IMR-90 (cell line): ENCODE measurements around the gene AKAP12. TPM values are rescaled to one million over a fixed set of nuclear protein-coding genes. Genes with fewer than 3 reads are reported as not detected.

Experiments
- ATAC-seq: fragments of 200-7000 bp; cut with Tn5 transposase; 2 replicates; pipeline ENCODE4 v1.9.1; 2020; ENCODE audit warnings: low read depth, mild to moderate bottlenecking, moderate library complexity
- BruUV-seq: library from RNA; stranded (reverse); fragments of 400-500 nt; replicated peaks from 2 replicates; lab custom pipeline; 2021; lab: Mats Ljungman, UMichigan
- CTCF ChIA-PET: fragments of 300-600 bp; formaldehyde crosslinking; extraction: SDS; loops from one replicate; lab custom pipeline; 2021; ENCODE audit warnings: antibody characterized with exemption; lab: Yijun Ruan, JAX
- POLR2A ChIA-PET: fragments of 300-600 bp; sonication (Branson Sonifier 250); formaldehyde crosslinking; loops from one replicate; lab custom pipeline; 2022; ENCODE audit warnings: antibody characterized with exemption; ENCODE audit not compliant: unreplicated experiment; lab: Charles Lee
- DNase-seq: peaks from one replicate; pipeline ENCODE4 v3.0.0; 2013
- H2AFZ ChIP-seq: replicated peaks from 2 replicates; pipeline ENCODE3; 2013; ENCODE audit warnings: low read length, mild to moderate bottlenecking; ENCODE audit not compliant: poor library complexity
- H2AK5ac ChIP-seq: 2 replicates; pipeline ENCODE4 v1.6.1; 2013; ENCODE audit warnings: low read depth, low read length, inconsistent platforms
- H2AK9ac ChIP-seq: replicated peaks from 2 replicates; pipeline ENCODE3; 2013; ENCODE audit warnings: mild to moderate bottlenecking, low read depth, low read length, moderate library complexity; ENCODE audit not compliant: poor library complexity
- H2BK120ac ChIP-seq: 2 replicates; pipeline ENCODE4 v1.6.1; 2013; ENCODE audit warnings: low read depth, low read length, inconsistent platforms
- H2BK15ac ChIP-seq: 3 replicates; pipeline ENCODE4 v1.6.1; 2013; ENCODE audit warnings: low read depth, low read length, inconsistent platforms
- H2BK20ac ChIP-seq: 2 replicates; pipeline ENCODE4 v1.6.1; 2013; ENCODE audit warnings: low read depth, mild to moderate bottlenecking, inconsistent platforms, low read length, moderate library complexity
- H2BK5ac ChIP-seq: 2 replicates; pipeline ENCODE4 v1.6.1; 2013; ENCODE audit warnings: mild to moderate bottlenecking, low read depth, low read length, inconsistent platforms; ENCODE audit not compliant: poor library complexity, severe bottlenecking
- H3K14ac ChIP-seq: replicated peaks from 2 replicates; pipeline ENCODE4 v1.6.1; 2013; ENCODE audit warnings: low read depth, low read length, inconsistent platforms
- H3K18ac ChIP-seq: 2 replicates; pipeline ENCODE4 v1.6.1; 2013; ENCODE audit warnings: low read depth, low read length, control low read depth
- H3K23ac ChIP-seq: 2 replicates; pipeline ENCODE4 v1.6.1; 2013; ENCODE audit warnings: low read depth, low read length, inconsistent platforms
- H3K27ac ChIP-seq: 2 replicates; pipeline ENCODE4 v1.5.1; 2013; ENCODE audit warnings: mild to moderate bottlenecking, control low read depth, low read length; ENCODE audit not compliant: insufficient read depth
- H3K27me3 ChIP-seq: 2 replicates; pipeline ENCODE4 v1.6.1; 2013; ENCODE audit warnings: low read length; ENCODE audit not compliant: control insufficient read depth, insufficient read depth
- H3K36me3 ChIP-seq: 2 replicates; pipeline ENCODE4 v1.6.1; 2013; ENCODE audit warnings: low read length, mixed read lengths; ENCODE audit not compliant: control insufficient read depth, insufficient read depth
- H3K4ac ChIP-seq: 2 replicates; pipeline ENCODE4 v1.6.1; 2013; ENCODE audit warnings: low read depth, low read length, inconsistent platforms
- H3K4me1 ChIP-seq: 2 replicates; pipeline ENCODE4 v1.6.1; 2013; ENCODE audit warnings: low read length, mixed read lengths; ENCODE audit not compliant: control insufficient read depth, insufficient read depth
- H3K4me2 ChIP-seq: 2 replicates; pipeline ENCODE4 v1.6.1; 2013; ENCODE audit warnings: low read depth, mild to moderate bottlenecking, control low read depth, low read length, moderate library complexity
- H3K4me3 ChIP-seq: 2 replicates; pipeline ENCODE4 v1.5.1; 2013; ENCODE audit warnings: low read depth, mild to moderate bottlenecking, control low read depth, low read length, moderate library complexity; ENCODE audit not compliant: insufficient read depth
- H3K56ac ChIP-seq: 2 replicates; pipeline ENCODE4 v1.6.1; 2013; ENCODE audit warnings: low read length, inconsistent platforms; ENCODE audit not compliant: insufficient read depth; ENCODE audit errors: extremely low read depth
- H3K79me1 ChIP-seq, 2 experiments: 2 replicates each; pipeline ENCODE4 v1.6.1; 2013; ENCODE audit warnings: low read length in 2 of 2, inconsistent platforms in 1 of 2, low read depth in 1 of 2
- H3K9ac ChIP-seq: 2 replicates; pipeline ENCODE4 v1.6.1; 2013; ENCODE audit warnings: low read depth, low read length, control low read depth
- H3K9me1 ChIP-seq: 2 replicates; pipeline ENCODE4 v1.6.1; 2013; ENCODE audit warnings: low read length, inconsistent platforms; ENCODE audit not compliant: insufficient read depth
- H3K9me3 ChIP-seq: 2 replicates; pipeline ENCODE4 v1.6.1; 2013; ENCODE audit warnings: low read length; ENCODE audit not compliant: control insufficient read depth, insufficient read depth
- H4K20me1 ChIP-seq: 2 replicates; pipeline ENCODE4 v1.6.1; 2013; ENCODE audit warnings: low read length, inconsistent platforms; ENCODE audit not compliant: insufficient read depth
- H4K5ac ChIP-seq: 2 replicates; pipeline ENCODE4 v1.6.1; 2013; ENCODE audit warnings: mild to moderate bottlenecking, low read depth, low read length, control low read depth
- H4K8ac ChIP-seq, 2 experiments: 2 replicates each; pipeline ENCODE4 v1.6.1; 2013; ENCODE audit warnings: low read depth in 2 of 2, low read length in 2 of 2, control low read depth in 1 of 2, inconsistent platforms in 1 of 2
- H4K91ac ChIP-seq: 2 replicates; pipeline ENCODE4 v1.6.1; 2013; ENCODE audit warnings: low read depth, low read length, inconsistent platforms; ENCODE audit not compliant: insufficient read depth
- BHLHE40 ChIP-seq: fragments of 150-350 bp; IDR thresholded peaks from 2 replicates; pipeline ENCODE4 v1.6.1; 2016; ENCODE audit warnings: mild to moderate bottlenecking, low read depth, low read length
- CEBPB ChIP-seq: IDR thresholded peaks from 2 replicates; pipeline ENCODE4 v1.6.1; 2012; ENCODE audit warnings: low read depth, low read length, improper control_type of control experiment
- CHD1 ChIP-seq: IDR thresholded peaks from 2 replicates; pipeline ENCODE4 v1.6.1; 2012; ENCODE audit warnings: low read depth, low read length, improper control_type of control experiment
- CTCF ChIP-seq: conservative IDR thresholded peaks from 2 replicates; pipeline ENCODE4 v1.5.1; 2012; ENCODE audit warnings: mild to moderate bottlenecking, low read depth, low read length, improper control_type of control experiment
- FOS ChIP-seq: fragments of 150-350 bp; IDR thresholded peaks from 2 replicates; pipeline ENCODE4 v1.6.1; 2016; ENCODE audit warnings: low read depth, low read length
- MAFK ChIP-seq: IDR thresholded peaks from 2 replicates; pipeline ENCODE4 v1.6.1; 2012; ENCODE audit warnings: low read depth, low read length, improper control_type of control experiment
- MAZ ChIP-seq: IDR thresholded peaks from 2 replicates; pipeline ENCODE4 v1.6.1; 2012; ENCODE audit warnings: low read depth, mild to moderate bottlenecking, low read length, improper control_type of control experiment, moderate library complexity, borderline replicate concordance
- MXI1 ChIP-seq: IDR thresholded peaks from 2 replicates; pipeline ENCODE4 v1.6.1; 2012; ENCODE audit warnings: low read depth, mild to moderate bottlenecking, low read length, moderate library complexity, borderline replicate concordance
- NFE2L2 ChIP-seq: fragments of 150-350 bp; IDR thresholded peaks from 2 replicates; pipeline ENCODE4 v1.6.1; 2016; ENCODE audit warnings: low read depth, mild to moderate bottlenecking, low read length
- POLR2A ChIP-seq: IDR thresholded peaks from 2 replicates; pipeline ENCODE4 v1.6.1; 2012; ENCODE audit warnings: mild to moderate bottlenecking, low read depth, low read length
- RAD21 ChIP-seq: IDR thresholded peaks from 2 replicates; pipeline ENCODE4 v1.6.1; 2012; ENCODE audit warnings: low read length, improper control_type of control experiment
- SMC3 ChIP-seq: fragments of 150-350 bp; IDR thresholded peaks from 2 replicates; pipeline ENCODE4 v1.6.1; 2016; ENCODE audit warnings: low read depth, mild to moderate bottlenecking, antibody characterized with exemption, low read length, moderate library complexity
- WGBS, 2 experiments: methylation state at CpG; one replicate each; pipeline versions ENCODE4 v1.1.5 to v1.1.7; 2013; ENCODE audit warnings: missing lambda C conversion rate in 2 of 2; ENCODE audit not compliant: insufficient read length in 1 of 2; ENCODE audit errors: extremely low coverage in 2 of 2; 5-methylcytosine and 5-hydroxymethylcytosine counted together
- dilution Hi-C: fragments of 300-500 bp; cut with HindIII; formaldehyde crosslinking; loops from one replicate; pipeline ENCODE4 v1.14.3; 2018; ENCODE audit warnings: low sequenced_read_pairs; ENCODE audit not compliant: unreplicated experiment
- in situ Hi-C: fragments of 300-500 bp; cut with MboI; formaldehyde crosslinking; loops from 3 replicates; pipeline ENCODE4 v1.14.3; 2019; ENCODE audit warnings: low sequenced_read_pairs, inconsistent platforms, mixed read lengths
- intact Hi-C: fragments of 100-400 bp; cut with micrococcal nuclease; formaldehyde crosslinking; loops from 2 replicates; pipeline ENCODE4 v1.10.0; 2022
- polyA plus RNA-seq, 3 experiments: library from polyadenylated mRNA; depleted of rRNA; stranded (reverse); fragments of >200 nt; gene quantifications; 2 replicates each; pipeline ENCODE4 v1.2.3, GENCODE V29; 2012; ENCODE audit warnings: low replicate concordance in 1 of 3
- total RNA-seq: library from RNA; depleted of rRNA; stranded (reverse); fragments of >200 nt; gene quantifications from 2 replicates; pipeline ENCODE4 v1.2.3, GENCODE V29; 2012
- TF ChIP-seq, protein P1 (sequence below): fragments of 150-350 bp; IDR thresholded peaks from 2 replicates; pipeline ENCODE4 v1.6.1; 2017; ENCODE audit warnings: mild to moderate bottlenecking, antibody characterized with exemption, low read length, low read depth
- TF ChIP-seq, protein P2 (sequence below): fragments of 150-350 bp; IDR thresholded peaks from 2 replicates; pipeline ENCODE4 v1.6.1; 2016; ENCODE audit warnings: low read depth, mild to moderate bottlenecking, low read length, moderate library complexity, borderline replicate concordance

The AKAP12 gene
- total and polyA plus RNA-seq, 2 of the 4 experiments (the other 2 are of a cell fraction) = 56.0 to 118 TPM

DNA sequence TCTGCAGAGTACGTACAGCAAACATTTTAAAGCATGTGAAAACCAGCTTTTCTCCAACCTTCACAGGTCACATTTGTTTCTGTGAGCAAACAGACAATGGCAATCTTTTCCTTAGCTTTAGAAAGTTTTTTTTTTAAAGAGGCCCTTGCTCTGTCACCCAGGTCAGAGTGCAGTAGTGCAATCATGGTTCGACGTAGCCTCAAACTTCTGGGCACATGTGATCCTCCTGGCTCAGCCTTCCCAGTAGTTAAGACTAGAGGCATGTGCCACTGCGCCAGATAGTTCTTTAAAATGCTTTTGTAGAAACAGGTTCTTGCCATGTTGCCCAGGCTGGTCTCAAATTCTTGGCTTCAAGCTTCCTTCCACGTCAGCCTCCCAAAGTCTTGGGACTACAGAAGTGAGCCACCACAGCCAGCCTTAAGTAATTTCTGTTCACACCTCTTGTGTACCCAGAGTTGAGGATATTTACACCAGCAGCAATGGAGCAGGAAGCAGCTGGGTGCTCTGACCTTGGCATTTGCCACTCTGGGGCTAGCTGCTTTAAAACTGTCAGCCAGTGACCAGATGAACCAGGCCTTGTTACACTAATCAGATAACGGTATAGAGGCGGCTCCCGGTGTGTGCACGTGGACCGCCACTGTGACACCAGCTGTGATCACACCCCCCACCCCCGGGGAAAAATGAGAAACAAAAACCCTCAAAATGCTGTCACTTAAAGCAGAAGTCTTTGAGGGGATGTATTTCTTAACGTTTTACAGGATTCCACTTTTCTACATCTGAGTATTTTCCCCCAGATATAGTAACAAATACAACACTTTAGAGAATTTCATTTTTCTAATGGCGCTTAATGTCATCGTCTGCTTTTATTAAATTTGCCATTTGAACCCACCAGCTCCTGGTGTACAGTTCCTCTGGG is 71.3 kb downstream of the AKAP12 start:
- Histone ChIP-seq H4K8ac (no peak overlapping the region), H3K79me1 (peaks cover 0 to 4% of the 10 kb centered on the region in 2 experiments; a peak in 1 of 4 replicates), H2BK120ac (no peak overlapping the region), H3K9ac (no peak overlapping the region), H3K56ac (no peak overlapping the region), H2BK20ac (no peak overlapping the region), H3K9me3 (no peaks in the 10 kb centered on the region), H2BK15ac (no peak overlapping the region), H3K27ac (no peak overlapping the region), H2AK5ac (no peak overlapping the region), H3K4ac (no peak overlapping the region), H3K9me1 (no peaks in the 10 kb centered on the region), H3K36me3 (peaks cover 6% of the 10 kb centered on the region), H2AFZ (no peak overlapping the region), H4K20me1 (no peaks in the 10 kb centered on the region), H3K27me3 (no peaks in the 10 kb centered on the region), H3K4me1 (peaks cover 1% of the 10 kb centered on the region; the same call in 1 of the 2 replicates), H3K4me3 (no peak overlapping the region), H2AK9ac (no peak overlapping the region), H3K18ac (no peak overlapping the region), H4K5ac (no peak overlapping the region), H4K91ac (no peak overlapping the region), H3K23ac (no peak overlapping the region), H2BK5ac (no peak overlapping the region), H3K14ac (no peak overlapping the region), H3K4me2 (no peak overlapping the region)
- ChIA-PET CTCF (no interaction called here), POLR2A (no interaction called here)
- DNase-seq (no peak), ATAC-seq (no peak)
- 96% methylated on average over 4 of the region's 14 CpGs; no CpG with 5 or more reads in 1 of the 2 experiments for WGBS, 2 experiments
- TF ChIP-seq, protein P1, sequence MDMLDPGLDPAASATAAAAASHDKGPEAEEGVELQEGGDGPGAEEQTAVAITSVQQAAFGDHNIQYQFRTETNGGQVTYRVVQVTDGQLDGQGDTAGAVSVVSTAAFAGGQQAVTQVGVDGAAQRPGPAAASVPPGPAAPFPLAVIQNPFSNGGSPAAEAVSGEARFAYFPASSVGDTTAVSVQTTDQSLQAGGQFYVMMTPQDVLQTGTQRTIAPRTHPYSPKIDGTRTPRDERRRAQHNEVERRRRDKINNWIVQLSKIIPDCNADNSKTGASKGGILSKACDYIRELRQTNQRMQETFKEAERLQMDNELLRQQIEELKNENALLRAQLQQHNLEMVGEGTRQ = no peak
- TF ChIP-seq NFE2L2 = no peak
- TF ChIP-seq CEBPB = no peak
- TF ChIP-seq BHLHE40 = no peak
- TF ChIP-seq FOS = no peak
- no peak for TF ChIP-seq CTCF
- TF ChIP-seq MAZ = no peak
- no peak for TF ChIP-seq RAD21
- no peak for TF ChIP-seq POLR2A
- no peak for TF ChIP-seq CHD1
- no peak for TF ChIP-seq MAFK
- no peak for TF ChIP-seq SMC3
- TF ChIP-seq MXI1 = no peak
- TF ChIP-seq, protein P2, sequence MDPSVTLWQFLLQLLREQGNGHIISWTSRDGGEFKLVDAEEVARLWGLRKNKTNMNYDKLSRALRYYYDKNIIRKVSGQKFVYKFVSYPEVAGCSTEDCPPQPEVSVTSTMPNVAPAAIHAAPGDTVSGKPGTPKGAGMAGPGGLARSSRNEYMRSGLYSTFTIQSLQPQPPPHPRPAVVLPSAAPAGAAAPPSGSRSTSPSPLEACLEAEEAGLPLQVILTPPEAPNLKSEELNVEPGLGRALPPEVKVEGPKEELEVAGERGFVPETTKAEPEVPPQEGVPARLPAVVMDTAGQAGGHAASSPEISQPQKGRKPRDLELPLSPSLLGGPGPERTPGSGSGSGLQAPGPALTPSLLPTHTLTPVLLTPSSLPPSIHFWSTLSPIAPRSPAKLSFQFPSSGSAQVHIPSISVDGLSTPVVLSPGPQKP = no peak
- no TSS peak for BruUV-seq
- intact Hi-C loops (no loop called here), dilution Hi-C loops (no loop called here), in situ Hi-C loops (no loop called here)
